H9 (cell line): ENCODE results near the gene FBXO24. TPM values are rescaled to one million over a fixed set of nuclear protein-coding genes. Genes with fewer than 3 reads are reported as not detected.

Experiments
- DNase-seq: peaks from one replicate; pipeline ENCODE4 v3.0.0-alpha.2; 2017
- H2AFZ ChIP-seq: one replicate; pipeline ENCODE4 v1.6.1; 2013; ENCODE audit warnings: mild to moderate bottlenecking, low read length, control low read depth, moderate library complexity
- H2AK5ac ChIP-seq: 2 replicates; pipeline ENCODE4 v1.6.1; 2013; ENCODE audit warnings: low read length, control low read depth, mixed read lengths; ENCODE audit not compliant: insufficient read length
- H2BK120ac ChIP-seq: one replicate; pipeline ENCODE4 v1.6.1; 2013; ENCODE audit warnings: low read depth, mild to moderate bottlenecking, low read length, control low read depth, inconsistent platforms; ENCODE audit not compliant: poor library complexity, severe bottlenecking
- H2BK12ac ChIP-seq: 2 replicates; pipeline ENCODE4 v1.6.1; 2013; ENCODE audit warnings: low read length, control low read depth, mixed read lengths, low read depth; ENCODE audit not compliant: insufficient read length
- H2BK15ac ChIP-seq: 2 replicates; pipeline ENCODE4 v1.6.1; 2013; ENCODE audit warnings: low read depth, low read length, control low read depth
- H2BK20ac ChIP-seq: one replicate; pipeline ENCODE4 v1.6.1; 2013; ENCODE audit warnings: low read depth, mild to moderate bottlenecking, low read length, control low read depth, inconsistent platforms; ENCODE audit not compliant: poor library complexity, severe bottlenecking
- H2BK5ac ChIP-seq: 2 replicates; pipeline ENCODE4 v1.6.1; 2013; ENCODE audit warnings: low read length, control low read depth, mixed read lengths; ENCODE audit not compliant: insufficient read length
- H3K14ac ChIP-seq: 2 replicates; pipeline ENCODE4 v1.6.1; 2013; ENCODE audit warnings: low read length, control low read depth; ENCODE audit not compliant: insufficient read depth
- H3K18ac ChIP-seq: 2 replicates; pipeline ENCODE4 v1.6.1; 2013; ENCODE audit warnings: low read depth, mild to moderate bottlenecking, mixed read lengths, low read length, control low read depth; ENCODE audit not compliant: insufficient read length
- H3K23ac ChIP-seq: 2 replicates; pipeline ENCODE4 v1.6.1; 2013; ENCODE audit warnings: low read length, control low read depth, mixed read lengths, low read depth; ENCODE audit not compliant: insufficient read length
- H3K23me2 ChIP-seq: 2 replicates; pipeline ENCODE4 v1.6.1; 2013; ENCODE audit warnings: low read depth, mild to moderate bottlenecking, mixed read lengths, low read length, control low read depth; ENCODE audit not compliant: insufficient read length, poor library complexity, severe bottlenecking
- H3K27ac ChIP-seq: 2 replicates; pipeline ENCODE4 v1.5.1; 2013; ENCODE audit warnings: low read length, control low read depth, mixed read lengths, low read depth; ENCODE audit not compliant: insufficient read length
- H3K27me3 ChIP-seq: 2 replicates; pipeline ENCODE4 v1.6.1; 2013; ENCODE audit warnings: low read length, control low read depth, inconsistent platforms; ENCODE audit not compliant: insufficient read depth
- H3K4ac ChIP-seq: 2 replicates; pipeline ENCODE4 v1.6.1; 2013; ENCODE audit warnings: low read depth, mild to moderate bottlenecking, control low read depth, inconsistent platforms, low read length, moderate library complexity
- H3K4me1 ChIP-seq: 2 replicates; pipeline ENCODE4 v1.6.1; 2013; ENCODE audit warnings: low read length, control low read depth, inconsistent platforms; ENCODE audit not compliant: insufficient read depth
- H3K4me2 ChIP-seq: 2 replicates; pipeline ENCODE4 v1.6.1; 2013; ENCODE audit warnings: low read length, control low read depth, mixed read lengths; ENCODE audit not compliant: insufficient read length, insufficient read depth
- H3K56ac ChIP-seq: 2 replicates; pipeline ENCODE4 v1.6.1; 2013; ENCODE audit warnings: low read depth, mild to moderate bottlenecking, mixed read lengths, low read length, control low read depth; ENCODE audit not compliant: insufficient read length
- H3K79me1 ChIP-seq: 2 replicates; pipeline ENCODE4 v1.6.1; 2013; ENCODE audit warnings: low read depth, mild to moderate bottlenecking, moderate library complexity, low read length, control low read depth, inconsistent platforms; ENCODE audit not compliant: insufficient read depth, poor library complexity, severe bottlenecking
- H3K79me2 ChIP-seq: 2 replicates; pipeline ENCODE4 v1.6.1; 2013; ENCODE audit warnings: low read length, control low read depth, inconsistent platforms; ENCODE audit not compliant: insufficient read depth
- H3K9ac ChIP-seq: 2 replicates; pipeline ENCODE4 v1.6.1; 2013; ENCODE audit warnings: low read length, control low read depth, mixed read lengths; ENCODE audit not compliant: insufficient read length; ENCODE audit errors: extremely low read depth
- H3K9me3 ChIP-seq: one replicate; pipeline ENCODE4 v1.6.1; 2013; ENCODE audit warnings: low read depth, low read length, inconsistent platforms; ENCODE audit not compliant: control insufficient read depth
- H3T11ph ChIP-seq: one replicate; pipeline ENCODE4 v1.6.1; 2013; ENCODE audit warnings: mild to moderate bottlenecking, low read length, control low read depth, inconsistent platforms
- H4K20me1 ChIP-seq: one replicate; pipeline ENCODE4 v1.6.1; 2013; ENCODE audit not compliant: control insufficient read depth, insufficient read length, insufficient read depth
- H4K5ac ChIP-seq: 2 replicates; pipeline ENCODE4 v1.6.1; 2013; ENCODE audit warnings: low read depth, mild to moderate bottlenecking, mixed read lengths, low read length, control low read depth; ENCODE audit not compliant: insufficient read length
- H4K8ac ChIP-seq: replicated peaks from 2 replicates; pipeline ENCODE4 v1.6.1; 2013; ENCODE audit warnings: low read length, control low read depth, mixed read lengths, low read depth; ENCODE audit not compliant: insufficient read length
- H4K91ac ChIP-seq: 2 replicates; pipeline ENCODE4 v1.6.1; 2013; ENCODE audit warnings: low read depth, mild to moderate bottlenecking, moderate library complexity, mixed read lengths, low read length, control low read depth; ENCODE audit not compliant: insufficient read length
- H3K27ac Mint-ChIP-seq, 3 experiments: 2 replicates in 2 of 3; 3 replicates in 1 of 3; pipeline ENCODE4 v1.8.0; 2020 to 2021; ENCODE audit warnings: mixed read lengths in 3 of 3, mild to moderate bottlenecking in 1 of 3, moderate library complexity in 1 of 3
- H3K27me3 Mint-ChIP-seq: 2 replicates; pipeline ENCODE4 v1.8.0; 2021; ENCODE audit warnings: low read depth, mild to moderate bottlenecking, moderate library complexity, mixed read lengths
- H3K36me3 Mint-ChIP-seq, 3 experiments: 2 replicates in 2 of 3; 3 replicates in 1 of 3; pipeline ENCODE4 v1.8.0; 2020 to 2021; ENCODE audit warnings: low read depth in 3 of 3, mixed read lengths in 3 of 3; ENCODE audit not compliant: insufficient read depth in 1 of 3
- H3K4me1 Mint-ChIP-seq, 2 experiments: 2 replicates each; pipeline ENCODE4 v1.8.0; 2020; ENCODE audit warnings: mixed read lengths in 2 of 2
- H3K4me3 Mint-ChIP-seq, 2 experiments: 2 replicates in 1 of 2; 3 replicates in 1 of 2; pipeline ENCODE4 v1.8.0; 2020 to 2021; ENCODE audit warnings: mild to moderate bottlenecking in 2 of 2, mixed read lengths in 2 of 2, moderate library complexity in 1 of 2
- H3K9me3 Mint-ChIP-seq, 2 experiments: 2 replicates in 1 of 2; 3 replicates in 1 of 2; pipeline ENCODE4 v1.8.0; 2020; ENCODE audit warnings: mild to moderate bottlenecking in 2 of 2, mixed read lengths in 2 of 2, moderate library complexity in 1 of 2
- WGBS: extraction: QIAGEN DNeasy Blood & Tissue Kit; methylation state at CpG from one replicate; pipeline ENCODE4 v1.1.7; 2013; ENCODE audit warnings: missing lambda C conversion rate, low lambda C conversion rate, mixed read lengths; ENCODE audit not compliant: insufficient read length; ENCODE audit errors: extremely low coverage; 5-methylcytosine and 5-hydroxymethylcytosine counted together
- total RNA-seq: library from RNA; stranded (reverse); gene quantifications from 2 replicates; pipeline ENCODE4 v1.2.1, GENCODE V29; 2021
- TF ChIP-seq, protein P1 (sequence below): fragments of 200-600 bp; sonication (generic); conservative IDR thresholded peaks from 3 replicates; pipeline ENCODE4 v1.8.0; 2021; ENCODE audit warnings: antibody characterized with exemption, mild to moderate bottlenecking

FBXO24 gene
- total RNA-seq, 1 experiment from 2014 or later, result 0.85 TPM

DNA sequence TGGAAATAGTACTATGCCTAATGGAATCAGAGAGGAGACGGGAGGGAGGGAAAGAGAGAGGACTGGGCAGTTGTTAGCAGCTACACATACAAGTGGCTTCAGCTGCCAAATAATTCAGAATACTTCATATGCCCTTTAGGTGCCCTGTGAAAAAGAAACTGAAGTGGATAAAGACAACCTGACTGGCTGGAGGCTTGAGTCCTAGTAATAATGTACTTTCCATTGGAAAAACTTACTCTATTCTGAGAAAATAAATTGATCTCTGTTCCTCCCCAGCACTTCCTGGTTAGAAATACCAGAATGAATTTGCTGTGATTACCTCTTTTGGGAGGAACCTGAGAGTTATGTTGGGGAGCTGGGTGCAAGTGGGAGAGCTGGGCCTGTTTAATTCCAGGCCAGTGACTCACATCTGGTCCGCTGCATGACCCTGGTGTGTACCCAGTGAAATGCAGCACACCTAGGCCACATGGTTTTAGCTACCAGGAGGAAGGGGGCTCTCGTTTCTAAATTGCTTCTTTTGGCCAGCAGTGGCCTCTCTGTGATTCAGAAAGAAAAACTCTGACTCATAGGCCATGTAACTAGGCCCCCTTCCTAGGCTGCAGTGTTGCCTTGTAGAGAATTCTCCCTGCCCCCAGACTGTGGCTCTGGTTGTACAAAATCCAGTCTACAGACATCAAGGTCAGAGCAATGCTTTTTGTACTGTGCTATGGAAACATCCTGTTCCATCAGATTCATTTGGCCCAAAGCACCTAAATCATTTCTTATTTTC is 40.6 kb upstream of the FBXO24 start:
- H3K14ac ChIP-seq, result no peak overlapping the region
- H3K56ac ChIP-seq, result no peak overlapping the region
- H4K8ac ChIP-seq, result no peak overlapping the region
- no peaks in the 10 kb centered on the region for H3K79me2 ChIP-seq
- H2BK120ac ChIP-seq, result no peak overlapping the region
- no peak overlapping the region for H2BK5ac ChIP-seq
- no peak overlapping the region for H3K4ac ChIP-seq
- H2BK15ac ChIP-seq, result no peak overlapping the region
- peaks cover 67 to 71% of the 10 kb centered on the region in 2 experiments for H3K4me1 Mint-ChIP-seq
- peaks cover 19% of the 10 kb centered on the region for H3K4me1 ChIP-seq
- no peaks in the 10 kb centered on the region for H3K27me3 ChIP-seq
- H3K36me3 Mint-ChIP-seq, result peaks cover 2 to 7% (median 5%) of the 10 kb centered on the region in 3 experiments
- H3K4me2 ChIP-seq, result no peak overlapping the region
- no peak overlapping the region for H2AFZ ChIP-seq
- no peak overlapping the region for H2AK5ac ChIP-seq
- H3K23ac ChIP-seq, result no peak overlapping the region
- peaks cover 8% of the 10 kb centered on the region for H3K27me3 Mint-ChIP-seq
- no peaks in the 10 kb centered on the region for H4K20me1 ChIP-seq
- peak overlapping the region in 2 of 3 experiments; percentile 20 to 65; a peak in 5 of 7 replicates for H3K27ac Mint-ChIP-seq
- H3K27ac ChIP-seq, result no peak overlapping the region
- H2BK20ac ChIP-seq, result no peak overlapping the region
- no peak overlapping the region for H3K4me3 Mint-ChIP-seq
- TF ChIP-seq, protein P1, sequence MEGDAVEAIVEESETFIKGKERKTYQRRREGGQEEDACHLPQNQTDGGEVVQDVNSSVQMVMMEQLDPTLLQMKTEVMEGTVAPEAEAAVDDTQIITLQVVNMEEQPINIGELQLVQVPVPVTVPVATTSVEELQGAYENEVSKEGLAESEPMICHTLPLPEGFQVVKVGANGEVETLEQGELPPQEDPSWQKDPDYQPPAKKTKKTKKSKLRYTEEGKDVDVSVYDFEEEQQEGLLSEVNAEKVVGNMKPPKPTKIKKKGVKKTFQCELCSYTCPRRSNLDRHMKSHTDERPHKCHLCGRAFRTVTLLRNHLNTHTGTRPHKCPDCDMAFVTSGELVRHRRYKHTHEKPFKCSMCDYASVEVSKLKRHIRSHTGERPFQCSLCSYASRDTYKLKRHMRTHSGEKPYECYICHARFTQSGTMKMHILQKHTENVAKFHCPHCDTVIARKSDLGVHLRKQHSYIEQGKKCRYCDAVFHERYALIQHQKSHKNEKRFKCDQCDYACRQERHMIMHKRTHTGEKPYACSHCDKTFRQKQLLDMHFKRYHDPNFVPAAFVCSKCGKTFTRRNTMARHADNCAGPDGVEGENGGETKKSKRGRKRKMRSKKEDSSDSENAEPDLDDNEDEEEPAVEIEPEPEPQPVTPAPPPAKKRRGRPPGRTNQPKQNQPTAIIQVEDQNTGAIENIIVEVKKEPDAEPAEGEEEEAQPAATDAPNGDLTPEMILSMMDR, result peak; percentile 27; the same call in 1 of the 3 replicates
- H3K9me3 ChIP-seq, result no peaks in the 10 kb centered on the region
- no peaks in the 10 kb centered on the region; a peak in 1 of 5 replicates for H3K9me3 Mint-ChIP-seq
- DNase-seq, result peak; percentile 68
- no CpG with 5 or more reads among the region's 3 CpGs for WGBS
- no peaks in the 10 kb centered on the region for H3K23me2 ChIP-seq
- H3K18ac ChIP-seq, result no peak overlapping the region
- H2BK12ac ChIP-seq, result no peak overlapping the region
- no peaks in the 10 kb centered on the region for H3K79me1 ChIP-seq
- H3T11ph ChIP-seq, result no peak overlapping the region
- no peak overlapping the region for H4K91ac ChIP-seq
- no peak overlapping the region for H3K9ac ChIP-seq
- no peak overlapping the region for H4K5ac ChIP-seq
